Measurements from ENCODE around the gene CERCAM. TPM values are rescaled to one million over a fixed set of nuclear protein-coding genes. Genes with fewer than 3 reads are reported as not detected.
A peak's percentile ranks its signal among the peaks of the same experiment; 100 is the strongest.

CERCAM gene
- total RNA-seq, 1 experiment from 2014 or later, result 18.7 TPM

DNA sequence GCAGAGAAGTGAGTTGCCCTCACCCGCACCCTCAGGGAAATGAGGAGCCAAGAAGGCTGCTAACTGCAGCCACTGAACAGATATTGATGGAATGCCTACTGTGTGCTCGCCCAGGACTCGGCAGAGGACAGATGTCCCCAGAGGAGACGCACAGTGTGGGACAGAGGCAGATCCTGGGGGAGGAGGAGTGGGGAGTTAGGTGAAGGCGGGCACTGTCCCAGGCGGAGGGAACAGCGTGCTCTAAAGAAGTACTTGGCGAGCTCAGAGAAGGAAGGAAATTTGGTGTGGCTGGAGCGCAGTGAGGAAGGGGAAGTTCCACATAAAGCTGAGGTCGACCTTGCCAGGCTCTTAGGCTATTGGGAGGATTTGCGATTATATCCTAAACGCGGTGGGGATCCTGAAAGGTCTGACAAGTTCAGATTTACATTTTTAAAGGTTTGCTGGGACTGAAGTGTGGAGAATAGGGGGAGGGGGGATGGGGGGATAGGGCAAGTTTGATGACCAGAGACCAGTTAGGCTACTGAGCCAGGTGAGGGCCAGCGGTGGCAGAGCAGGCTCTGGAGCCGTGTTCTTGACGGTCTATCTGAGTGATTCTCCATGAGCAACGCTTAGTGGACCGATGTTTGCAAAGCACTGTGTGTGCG lies 23.6 kb upstream of the CERCAM start:
- TF ChIP-seq, protein P1, sequence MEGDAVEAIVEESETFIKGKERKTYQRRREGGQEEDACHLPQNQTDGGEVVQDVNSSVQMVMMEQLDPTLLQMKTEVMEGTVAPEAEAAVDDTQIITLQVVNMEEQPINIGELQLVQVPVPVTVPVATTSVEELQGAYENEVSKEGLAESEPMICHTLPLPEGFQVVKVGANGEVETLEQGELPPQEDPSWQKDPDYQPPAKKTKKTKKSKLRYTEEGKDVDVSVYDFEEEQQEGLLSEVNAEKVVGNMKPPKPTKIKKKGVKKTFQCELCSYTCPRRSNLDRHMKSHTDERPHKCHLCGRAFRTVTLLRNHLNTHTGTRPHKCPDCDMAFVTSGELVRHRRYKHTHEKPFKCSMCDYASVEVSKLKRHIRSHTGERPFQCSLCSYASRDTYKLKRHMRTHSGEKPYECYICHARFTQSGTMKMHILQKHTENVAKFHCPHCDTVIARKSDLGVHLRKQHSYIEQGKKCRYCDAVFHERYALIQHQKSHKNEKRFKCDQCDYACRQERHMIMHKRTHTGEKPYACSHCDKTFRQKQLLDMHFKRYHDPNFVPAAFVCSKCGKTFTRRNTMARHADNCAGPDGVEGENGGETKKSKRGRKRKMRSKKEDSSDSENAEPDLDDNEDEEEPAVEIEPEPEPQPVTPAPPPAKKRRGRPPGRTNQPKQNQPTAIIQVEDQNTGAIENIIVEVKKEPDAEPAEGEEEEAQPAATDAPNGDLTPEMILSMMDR (IDR thresholded peaks at IDR 0.05; ENCODE audit: insufficient read depth in 1 of 2, low read depth in 1 of 2, low read length in 1 of 2, severe bottlenecking in 1 of 2, unreplicated experiment in 1 of 2), result no peak
- intact Hi-C loops (cut with micrococcal nuclease; ENCODE audit: unreplicated experiment), result no loop called here
- no peak for DNase-seq
- Mint-ChIP-seq H3K4me1 (ENCODE audit: low read depth, unreplicated experiment) (no peaks in the 10 kb centered on the region), H3K4me3 (ENCODE audit: unreplicated experiment) (no peak overlapping the region), H3K9me3 (ENCODE audit: unreplicated experiment) (no peaks in the 10 kb centered on the region), H3K27ac (ENCODE audit: unreplicated experiment) (peak overlapping the region; percentile 69), H3K36me3 (ENCODE audit: insufficient read depth, unreplicated experiment) (peaks cover 10% of the 10 kb centered on the region), H3K27me3 (ENCODE audit: insufficient read depth, unreplicated experiment) (no peaks in the 10 kb centered on the region)
- ChIA-PET POLR2A (no interaction called here), CTCF (interaction anchor here (0.6 kb wide), 3 partner anchors 13 to 358 kb away, joined by 3 to 7 read pairs (median 4); no protein-coding TSS in a partner anchor)
- no peaks in the 10 kb centered on the region for H3K27me3 ChIP-seq (replicated peaks; ENCODE audit: control insufficient read depth, insufficient read depth, low read length)
- 0 out of 2 replicates have a peak, but pooled peaks cover 5% of the 10 kb centered on the region for H3K4me1 ChIP-seq
- H3K36me3 ChIP-seq (ENCODE audit: control insufficient read depth, insufficient read depth, low read length), result no peaks in the 10 kb centered on the region
- no TSS peak for BruUV-seq (replicated peaks)
- H3K9me3 ChIP-seq, result no peaks in the 10 kb centered on the region
- H3K4me3 ChIP-seq (ENCODE audit: low read depth, low read length), result no peak overlapping the region

DNA sequence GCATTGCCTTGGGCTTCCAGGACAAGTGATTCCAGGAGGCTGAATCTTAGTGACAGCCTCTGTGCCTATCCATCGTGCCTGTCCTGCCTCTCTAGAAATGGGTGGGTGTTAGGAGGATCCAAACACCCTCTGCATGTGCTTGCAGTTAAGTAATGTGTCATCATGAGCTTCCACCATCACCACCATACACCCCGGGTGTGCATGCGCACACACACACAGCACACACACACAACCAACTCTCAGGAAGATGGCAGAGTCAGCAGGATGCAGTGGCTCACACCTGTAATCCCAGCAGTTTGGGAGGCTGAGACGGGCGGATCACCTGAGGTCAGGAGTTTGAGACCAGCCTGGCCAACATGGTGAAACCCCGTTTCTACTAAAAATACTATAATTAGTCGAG lies 22.8 kb upstream of the CERCAM start:
- no peaks in the 10 kb centered on the region for H3K27me3 Mint-ChIP-seq (ENCODE audit: insufficient read depth, unreplicated experiment)
- no peaks in the 10 kb centered on the region for H3K27me3 ChIP-seq (replicated peaks; ENCODE audit: control insufficient read depth, insufficient read depth, low read length)

DNA sequence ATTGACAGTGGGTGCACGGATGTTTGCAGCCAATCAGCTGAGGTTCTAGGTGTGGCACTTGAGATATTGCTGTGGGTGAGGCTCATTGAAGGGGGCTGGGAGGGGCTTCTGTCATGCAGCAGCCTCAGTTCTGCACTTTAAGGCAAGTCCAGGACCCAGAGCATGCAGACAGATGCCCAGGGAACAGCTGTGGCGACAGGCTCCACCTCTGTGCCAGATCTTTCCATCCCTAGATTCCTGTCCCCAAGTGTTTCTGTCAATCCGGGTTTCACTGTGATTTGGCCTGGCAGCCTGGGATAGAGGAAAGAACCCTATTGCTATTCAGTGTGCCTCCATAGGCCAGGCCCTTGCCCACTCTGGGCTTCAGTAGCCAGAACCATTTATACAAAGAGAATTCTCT lies 20.8 kb upstream of the CERCAM start:
- POLR2A ChIA-PET, result interaction anchor here (0.5 to 0.6 kb wide), 2 partner anchors 18 to 118 kb away, joined by 3 read pairs; no protein-coding TSS in a partner anchor
- TF ChIP-seq, protein P1 (IDR thresholded peaks at IDR 0.05; ENCODE audit: insufficient read depth in 1 of 2, low read depth in 1 of 2, low read length in 1 of 2, severe bottlenecking in 1 of 2, unreplicated experiment in 1 of 2), result no peak
- intact Hi-C loops (cut with micrococcal nuclease; ENCODE audit: unreplicated experiment), result no loop called here
- no peak overlapping the region for H3K4me3 ChIP-seq (ENCODE audit: low read depth, low read length)
- H3K9me3 ChIP-seq, result no peaks in the 10 kb centered on the region
- H3K4me1 ChIP-seq, result 0 out of 2 replicates have a peak, but pooled peaks cover 5% of the 10 kb centered on the region
- Mint-ChIP-seq H3K4me1 (ENCODE audit: low read depth, unreplicated experiment) (no peaks in the 10 kb centered on the region), H3K27me3 (ENCODE audit: insufficient read depth, unreplicated experiment) (no peaks in the 10 kb centered on the region), H3K9me3 (ENCODE audit: unreplicated experiment) (no peaks in the 10 kb centered on the region), H3K36me3 (ENCODE audit: insufficient read depth, unreplicated experiment) (peaks cover 7% of the 10 kb centered on the region), H3K4me3 (ENCODE audit: unreplicated experiment) (no peak overlapping the region), H3K27ac (ENCODE audit: unreplicated experiment) (no peak overlapping the region)
- CTCF ChIA-PET, result no interaction called here
- no TSS peak for BruUV-seq (replicated peaks)
- no peak for DNase-seq
- H3K36me3 ChIP-seq (ENCODE audit: control insufficient read depth, insufficient read depth, low read length), result no peaks in the 10 kb centered on the region
- no peaks in the 10 kb centered on the region for H3K27me3 ChIP-seq (replicated peaks; ENCODE audit: control insufficient read depth, insufficient read depth, low read length)

More for the DNA sequence above, 22.8 kb upstream of the CERCAM start:
- intact Hi-C loops (cut with micrococcal nuclease; ENCODE audit: unreplicated experiment), result no loop called here
- Histone ChIP-seq H3K9me3 (no peaks in the 10 kb centered on the region), H3K4me3 (ENCODE audit: low read depth, low read length) (no peak overlapping the region), H3K4me1 (0 out of 2 replicates have a peak, but pooled peaks cover 5% of the 10 kb centered on the region), H3K36me3 (ENCODE audit: control insufficient read depth, insufficient read depth, low read length) (no peaks in the 10 kb centered on the region)
- Mint-ChIP-seq H3K27ac (ENCODE audit: unreplicated experiment) (no peak overlapping the region), H3K4me1 (ENCODE audit: low read depth, unreplicated experiment) (no peaks in the 10 kb centered on the region), H3K4me3 (ENCODE audit: unreplicated experiment) (no peak overlapping the region), H3K36me3 (ENCODE audit: insufficient read depth, unreplicated experiment) (peaks cover 7% of the 10 kb centered on the region), H3K9me3 (ENCODE audit: unreplicated experiment) (no peaks in the 10 kb centered on the region)
- TF ChIP-seq, protein P1 (IDR thresholded peaks at IDR 0.05; ENCODE audit: insufficient read depth in 1 of 2, low read depth in 1 of 2, low read length in 1 of 2, severe bottlenecking in 1 of 2, unreplicated experiment in 1 of 2), result no peak
- ChIA-PET POLR2A (no interaction called here), CTCF (no interaction called here)
- BruUV-seq (replicated peaks), result no TSS peak
- no peak for DNase-seq

All from Caco-2 (cell line).